SK-N-SH (cell line): Measurements from ENCODE around the gene MFSD12.

Experiments
- EP300 ChIP-seq, 2 experiments: IDR thresholded peaks; 2 replicates each; pipeline versions ENCODE4 v1.4.0 to v1.6.1; 2012; ENCODE audit warnings: borderline replicate concordance in 1 of 2, low read depth in 1 of 2, low read length in 1 of 2
- MAX ChIP-seq: IDR thresholded peaks from 2 replicates; pipeline ENCODE4 v1.4.0; 2012; ENCODE audit warnings: low read depth
- MEF2A ChIP-seq: IDR thresholded peaks from 2 replicates; pipeline ENCODE4 v1.4.0; 2012; ENCODE audit warnings: low read depth, borderline replicate concordance
- MXI1 ChIP-seq: IDR thresholded peaks from 2 replicates; pipeline ENCODE4 v1.6.1; 2012; ENCODE audit warnings: mild to moderate bottlenecking, low read depth, low read length, improper control_type of control experiment
- RCOR1 ChIP-seq: fragments of 150-350 bp; IDR thresholded peaks from 2 replicates; pipeline ENCODE4 v1.6.1; 2017; ENCODE audit warnings: antibody characterized with exemption, low read length
- TF ChIP-seq, protein P1 (sequence below): IDR thresholded peaks from 2 replicates; pipeline ENCODE4 v1.4.0; 2012; ENCODE audit warnings: low read depth, borderline replicate concordance
- TF ChIP-seq, protein P2 (sequence below): fragments of 200-600 bp; sonication (generic); IDR thresholded peaks from 2 replicates; pipeline ENCODE4 v1.6.1; 2017; ENCODE audit warnings: antibody characterized with exemption, mild to moderate bottlenecking, moderate library complexity

DNA sequence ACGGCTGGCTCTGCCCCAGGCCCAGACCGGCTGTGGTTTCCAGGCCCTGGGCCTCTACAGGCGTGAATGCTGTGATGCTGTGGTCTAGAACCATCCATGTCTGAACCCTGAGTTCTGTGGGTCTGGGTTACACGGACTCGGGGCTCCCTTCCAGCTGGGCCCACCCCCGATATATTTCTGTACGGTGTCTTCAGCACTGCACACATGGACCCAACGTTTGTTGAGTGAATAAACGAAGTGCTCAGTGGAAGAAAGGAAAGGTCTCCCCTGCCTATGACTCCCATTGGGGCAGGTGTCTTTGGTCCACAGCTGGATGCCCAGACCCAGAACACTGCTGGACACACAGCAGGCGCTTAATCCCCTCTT is 11.7 kb downstream of the MFSD12 start:
- no peak for TF ChIP-seq EP300 (IDR thresholded peaks at IDR 0.05; ENCODE audit: borderline replicate concordance in 1 of 2, low read depth in 1 of 2, low read length in 1 of 2)
- TF ChIP-seq, protein P1, sequence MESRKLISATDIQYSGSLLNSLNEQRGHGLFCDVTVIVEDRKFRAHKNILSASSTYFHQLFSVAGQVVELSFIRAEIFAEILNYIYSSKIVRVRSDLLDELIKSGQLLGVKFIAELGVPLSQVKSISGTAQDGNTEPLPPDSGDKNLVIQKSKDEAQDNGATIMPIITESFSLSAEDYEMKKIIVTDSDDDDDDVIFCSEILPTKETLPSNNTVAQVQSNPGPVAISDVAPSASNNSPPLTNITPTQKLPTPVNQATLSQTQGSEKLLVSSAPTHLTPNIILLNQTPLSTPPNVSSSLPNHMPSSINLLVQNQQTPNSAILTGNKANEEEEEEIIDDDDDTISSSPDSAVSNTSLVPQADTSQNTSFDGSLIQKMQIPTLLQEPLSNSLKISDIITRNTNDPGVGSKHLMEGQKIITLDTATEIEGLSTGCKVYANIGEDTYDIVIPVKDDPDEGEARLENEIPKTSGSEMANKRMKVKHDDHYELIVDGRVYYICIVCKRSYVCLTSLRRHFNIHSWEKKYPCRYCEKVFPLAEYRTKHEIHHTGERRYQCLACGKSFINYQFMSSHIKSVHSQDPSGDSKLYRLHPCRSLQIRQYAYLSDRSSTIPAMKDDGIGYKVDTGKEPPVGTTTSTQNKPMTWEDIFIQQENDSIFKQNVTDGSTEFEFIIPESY = no peak
- no peak for TF ChIP-seq RCOR1
- TF ChIP-seq, protein P2, sequence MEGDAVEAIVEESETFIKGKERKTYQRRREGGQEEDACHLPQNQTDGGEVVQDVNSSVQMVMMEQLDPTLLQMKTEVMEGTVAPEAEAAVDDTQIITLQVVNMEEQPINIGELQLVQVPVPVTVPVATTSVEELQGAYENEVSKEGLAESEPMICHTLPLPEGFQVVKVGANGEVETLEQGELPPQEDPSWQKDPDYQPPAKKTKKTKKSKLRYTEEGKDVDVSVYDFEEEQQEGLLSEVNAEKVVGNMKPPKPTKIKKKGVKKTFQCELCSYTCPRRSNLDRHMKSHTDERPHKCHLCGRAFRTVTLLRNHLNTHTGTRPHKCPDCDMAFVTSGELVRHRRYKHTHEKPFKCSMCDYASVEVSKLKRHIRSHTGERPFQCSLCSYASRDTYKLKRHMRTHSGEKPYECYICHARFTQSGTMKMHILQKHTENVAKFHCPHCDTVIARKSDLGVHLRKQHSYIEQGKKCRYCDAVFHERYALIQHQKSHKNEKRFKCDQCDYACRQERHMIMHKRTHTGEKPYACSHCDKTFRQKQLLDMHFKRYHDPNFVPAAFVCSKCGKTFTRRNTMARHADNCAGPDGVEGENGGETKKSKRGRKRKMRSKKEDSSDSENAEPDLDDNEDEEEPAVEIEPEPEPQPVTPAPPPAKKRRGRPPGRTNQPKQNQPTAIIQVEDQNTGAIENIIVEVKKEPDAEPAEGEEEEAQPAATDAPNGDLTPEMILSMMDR = no peak
- no peak for TF ChIP-seq MXI1
- no peak for TF ChIP-seq MAX
- TF ChIP-seq MEF2A = no peak
